Measurements from ENCODE around the gene OR2T33.
A peak's percentile ranks its signal among the peaks of the same experiment; 100 is the strongest.
"Not testable (repeated sequence)": the region's sequence is repeated elsewhere in the genome, so short reads cannot be mapped to it uniquely, and the experiment has no call there.

OR2T33 gene
- 0 reads per million in 4 donors for total RNA-seq

DNA sequence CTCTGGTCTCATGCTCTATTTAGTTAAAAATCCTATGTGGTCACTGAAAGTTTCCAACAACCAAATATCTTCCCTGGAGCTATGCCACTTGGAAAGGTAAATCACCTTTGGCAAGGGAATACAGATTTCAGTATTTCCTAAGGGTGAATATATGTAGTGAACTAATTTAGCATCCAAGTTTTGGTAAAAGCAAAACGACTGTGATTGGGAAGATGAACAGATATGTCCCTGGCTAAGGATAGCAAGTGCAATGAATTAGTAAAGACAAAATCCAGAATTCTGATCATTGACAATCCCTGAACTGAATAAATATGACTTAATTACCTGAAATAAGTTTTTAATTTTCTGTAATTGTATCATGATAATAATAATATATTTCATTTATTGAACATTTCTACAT is at the start of gene OR2T33:
Gene OR2T33 (minus strand): TSS at position 101 of the 400 bp plus-strand sequence. CDS start 4,162 bp downstream, outside the sequence.
- DNase-seq: no peak

- no peak for DNase-seq
Measured at GRCh38 chr1:248324468-248324867, 46.7 kb upstream of the OR2T33 start, which contains the start of gene OR2M7. TSS of gene OR2M7 (minus strand) at chr1:248324568. CDS start at chr1:248324568, 0 bp downstream.

GRCh38 chr1:248316796-248317195 is 39.0 kb upstream of the OR2T33 start:
- DNase-seq: no peak

DNA sequence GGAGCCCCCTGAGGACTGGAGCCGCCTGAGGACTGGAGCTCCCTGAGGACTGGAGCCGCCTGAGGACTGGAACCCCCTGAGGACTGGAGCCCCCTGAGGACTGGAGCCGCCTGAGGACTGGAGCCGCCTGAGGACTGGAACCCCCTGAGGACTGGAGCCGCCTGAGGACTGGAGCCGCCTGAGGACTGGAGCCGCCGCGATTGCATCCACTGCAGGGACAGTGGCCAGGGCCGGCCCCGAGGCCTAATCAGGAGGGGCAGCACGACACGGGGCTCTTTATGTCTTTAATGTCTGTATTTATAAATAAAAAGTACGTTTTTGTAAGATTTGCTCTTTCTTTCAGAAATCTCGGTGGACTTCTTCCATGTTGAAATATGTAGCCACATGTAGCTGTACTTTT is 29.0 kb upstream of the OR2T33 start:
- DNase-seq: not testable (repeated sequence)

DNA sequence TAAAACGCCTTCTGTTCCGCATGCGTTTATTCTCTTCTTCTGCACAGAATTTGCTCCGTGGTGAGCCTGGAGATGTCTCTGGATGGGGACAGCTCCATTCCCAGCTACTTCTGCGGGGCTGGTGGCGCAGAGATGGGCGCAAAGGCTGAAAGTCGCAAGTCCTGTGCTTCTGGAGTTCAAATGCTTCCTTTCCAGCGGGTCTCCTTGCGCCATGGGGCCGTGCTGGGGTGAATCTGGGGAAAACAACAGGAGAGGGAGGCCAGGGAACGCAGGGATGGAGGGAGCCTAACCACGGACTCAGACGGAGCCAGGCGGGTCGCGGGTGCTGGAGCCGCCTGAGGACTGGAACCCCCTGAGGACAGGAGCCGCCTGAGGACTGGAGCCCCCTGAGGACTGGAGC is 28.3 kb upstream of the OR2T33 start:
- no peak for DNase-seq

- not testable (repeated sequence) for DNase-seq
Measured at GRCh38 chr1:248305672-248306071, 27.9 kb upstream of the OR2T33 start.

- DNase-seq: no peak
Measured at GRCh38 chr1:248303324-248303723, 25.5 kb upstream of the OR2T33 start, which contains the start of gene OR2T12. TSS of gene OR2T12 (minus strand) at chr1:248303424. CDS start at chr1:248295578, 7,846 bp downstream.

GRCh38 chr1:248288391-248288790 is 10.6 kb upstream of the OR2T33 start:
- no peak for DNase-seq

DNA sequence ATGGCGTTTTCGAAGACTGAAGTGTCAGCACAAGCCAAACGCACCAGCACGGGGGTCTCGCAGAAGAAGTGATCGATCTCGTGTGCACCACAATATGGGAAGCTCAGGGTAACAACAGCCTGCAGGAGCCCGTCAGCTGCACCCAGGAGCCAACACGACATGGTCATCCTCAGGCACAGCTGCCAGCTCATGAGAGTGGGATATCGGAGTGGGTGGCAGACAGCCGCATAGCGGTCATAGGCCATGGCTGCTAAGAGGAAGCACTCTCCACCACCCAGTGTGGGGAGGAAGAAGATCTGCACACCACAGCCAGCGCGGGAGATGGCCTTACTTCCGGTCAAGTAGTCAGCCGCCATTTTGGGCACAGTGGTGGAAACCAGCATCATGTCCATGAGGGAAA is 4.6 kb downstream of the OR2T33 start:
- not testable (repeated sequence) for DNase-seq

GRCh38 chr1:248268178-248268577 is 9.6 kb downstream of the OR2T33 start:
- no peak for DNase-seq

- DNase-seq: not testable (repeated sequence)
Measured at GRCh38 chr1:248259309-248259708, 18.5 kb downstream of the OR2T33 start.

GRCh38 chr1:248243204-248243603 is 34.6 kb downstream of the OR2T33 start:
- DNase-seq: peak in 2 of 5 donors; percentile 0 to 18

DNA sequence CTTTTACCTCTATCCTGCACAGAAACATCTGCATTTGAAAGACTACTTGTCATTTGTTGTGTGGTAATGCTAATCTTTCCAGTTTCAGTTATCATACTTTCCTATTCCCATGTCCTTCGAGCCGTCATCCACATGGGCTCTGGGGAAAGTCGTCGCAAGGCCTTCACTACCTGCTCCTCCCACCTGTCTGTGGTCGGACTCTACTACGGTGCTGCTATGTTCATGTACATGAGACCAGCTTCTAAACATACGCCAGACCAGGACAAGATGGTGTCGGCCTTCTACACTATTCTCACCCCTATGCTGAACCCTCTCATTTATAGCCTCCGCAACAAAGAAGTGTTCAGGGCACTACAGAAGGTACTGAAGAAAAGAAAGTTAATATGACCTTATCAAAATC is 38.3 kb downstream of the OR2T33 start:
- no peak for DNase-seq

DNA sequence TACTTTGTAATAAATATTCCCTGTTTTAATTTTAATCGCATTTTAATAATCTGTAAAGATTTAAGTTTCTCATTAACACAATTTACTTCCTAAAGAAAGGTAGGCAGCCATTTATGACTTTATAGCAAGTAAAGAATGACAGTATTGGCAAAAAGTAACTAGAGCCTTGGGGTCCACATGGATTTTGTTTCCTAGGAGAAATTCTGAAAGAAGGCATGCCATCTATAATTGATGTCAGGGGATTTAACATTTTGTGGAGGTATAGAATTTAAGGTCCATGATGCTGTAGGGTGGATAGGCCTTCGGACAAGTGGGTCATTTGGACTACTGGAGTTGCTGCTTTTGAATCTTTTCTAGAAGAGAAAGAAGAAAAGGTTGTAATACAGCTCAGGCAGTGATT is 46.7 kb downstream of the OR2T33 start, which contains the start of gene OR2M4:
Gene OR2M4 (plus strand): TSS at position 301 of the 400 bp plus-strand sequence. CDS start 7,512 bp downstream, outside the sequence.
- no peak for DNase-seq

- DNase-seq: no peak
Measured at GRCh38 chr1:248229360-248229908, 48.3 kb downstream of the OR2T33 start.

- no peak for DNase-seq
Measured at GRCh38 chr1:248225537-248225936, 52.2 kb downstream of the OR2T33 start.

Measured in T-helper 1 cell (primary cell).